ENCODE data around the gene RAD51AP1. TPM values are rescaled to one million over a fixed set of nuclear protein-coding genes. Genes with fewer than 3 reads are reported as not detected.

The RAD51AP1 gene
- total RNA-seq, 2 donors from 2014 or later = 0.26 to 0.33 TPM

DNA sequence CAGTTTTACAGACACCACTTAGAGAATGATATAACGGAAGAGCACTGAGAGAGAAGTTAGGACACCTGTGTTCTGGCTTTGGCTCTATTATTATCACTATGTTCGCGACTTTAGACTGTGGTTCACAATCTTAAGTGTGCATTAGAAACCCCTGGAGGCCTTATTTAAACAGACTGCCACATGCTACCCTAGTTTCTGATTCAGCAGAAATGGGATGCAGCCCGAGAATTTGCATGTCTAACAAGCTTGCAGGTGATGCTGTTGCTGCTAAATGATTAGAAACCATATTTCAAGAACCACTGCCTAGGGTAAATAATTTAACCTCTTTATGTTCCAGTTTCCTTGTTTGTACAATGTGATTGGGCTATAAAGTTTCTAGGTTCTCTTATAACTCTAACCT is 3.6 kb upstream of the RAD51AP1 start:
- TF ChIP-seq POLR2A (IDR thresholded peaks at IDR 0.05) (no peak), CTCF (IDR thresholded peaks at IDR 0.05) (no peak)
- no peak overlapping the region for H3K4me3 ChIP-seq
- DNase-seq = no peak
- intact Hi-C loops (cut with DNase I) = no loop called here
- H3K4me1 ChIP-seq = peaks cover 15% of the 10 kb centered on the region
- no peaks in the 10 kb centered on the region for H3K27me3 ChIP-seq
- peaks cover 0 to 7% of the 10 kb centered on the region in 2 donors for H3K36me3 ChIP-seq (replicated peaks in 1 of 2; ENCODE audit: insufficient read depth in 1 of 2, low read depth in 2 of 2)
- H3K27ac ChIP-seq = no peak overlapping the region
- WGBS, 2 donors = 88 to 95% methylated on average over 4 of the region's 4 CpGs
- H3K9me3 ChIP-seq = no peaks in the 10 kb centered on the region
- ATAC-seq = no peak

- Histone ChIP-seq H3K9me3 (no peaks in the 10 kb centered on the region), H3K27ac (no peak overlapping the region), H3K4me3 (no peak overlapping the region), H3K27me3 (no peaks in the 10 kb centered on the region), H3K4me1 (peaks cover 15% of the 10 kb centered on the region), H3K36me3 (replicated peaks in 1 of 2; ENCODE audit: insufficient read depth in 1 of 2, low read depth in 2 of 2) (peaks cover 0 to 7% of the 10 kb centered on the region in 2 donors)
- intact Hi-C loops (cut with DNase I) = no loop called here
- DNase-seq (no peak), ATAC-seq (no peak)
- TF ChIP-seq CTCF (IDR thresholded peaks at IDR 0.05) (no peak), POLR2A (IDR thresholded peaks at IDR 0.05) (no peak)
- 44 to 60% methylated on average over 2 of the region's 2 CpGs for WGBS, 2 donors
Measured at GRCh38 chr12:4535871-4536270, 2.8 kb upstream of the RAD51AP1 start.

DNA sequence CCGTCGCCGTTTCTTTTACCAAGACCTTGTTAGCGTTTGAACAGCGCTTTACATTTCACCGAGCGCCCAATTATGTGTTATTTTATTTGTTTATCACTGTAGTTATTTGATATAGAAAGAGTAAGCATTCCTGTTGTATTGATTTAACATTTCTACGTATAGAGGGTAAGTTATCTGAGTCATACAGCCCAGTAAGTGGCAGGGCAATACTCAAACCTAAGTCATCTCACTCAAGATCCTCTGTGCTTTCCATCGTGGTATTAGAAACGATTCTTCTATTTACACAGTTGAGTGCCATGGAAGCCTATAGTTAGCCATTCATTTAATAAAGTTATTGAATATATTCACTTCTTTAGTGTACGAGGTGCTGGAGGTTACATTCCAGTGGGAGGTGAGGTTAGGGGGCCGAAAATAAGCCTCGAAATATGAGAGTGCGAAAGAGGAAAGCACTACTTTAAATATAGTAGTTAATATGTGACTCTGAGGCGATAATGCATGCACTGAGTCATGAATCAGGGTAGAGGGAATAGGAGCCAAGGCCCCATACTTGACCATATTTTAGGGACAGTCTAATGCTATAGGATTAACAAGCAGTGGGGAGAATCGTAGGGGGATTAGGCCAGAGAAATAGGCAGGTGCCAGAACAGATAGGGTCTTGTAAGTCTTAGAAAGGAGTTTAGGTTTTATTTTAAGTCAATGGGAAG is 629 bp downstream of the RAD51AP1 start:
- Histone ChIP-seq H3K9me3 (no peaks in the 10 kb centered on the region), H3K4me1 (peaks cover 15% of the 10 kb centered on the region), H3K4me3 (peak overlapping the region in 1 of 2 donors; percentile 95), H3K36me3 (replicated peaks in 1 of 2; ENCODE audit: insufficient read depth in 1 of 2, low read depth in 2 of 2) (no peaks in the 10 kb centered on the region), H3K27ac (no peak overlapping the region), H3K27me3 (no peaks in the 10 kb centered on the region)
- no peak for TF ChIP-seq POLR2A (IDR thresholded peaks at IDR 0.05)
- no peak for TF ChIP-seq CTCF (IDR thresholded peaks at IDR 0.05)
- no peak for ATAC-seq
- intact Hi-C loops (cut with DNase I) = no loop called here
- DNase-seq = no peak
- 6 to 7% methylated on average over 16 of the region's 16 CpGs for WGBS, 2 donors

DNA sequence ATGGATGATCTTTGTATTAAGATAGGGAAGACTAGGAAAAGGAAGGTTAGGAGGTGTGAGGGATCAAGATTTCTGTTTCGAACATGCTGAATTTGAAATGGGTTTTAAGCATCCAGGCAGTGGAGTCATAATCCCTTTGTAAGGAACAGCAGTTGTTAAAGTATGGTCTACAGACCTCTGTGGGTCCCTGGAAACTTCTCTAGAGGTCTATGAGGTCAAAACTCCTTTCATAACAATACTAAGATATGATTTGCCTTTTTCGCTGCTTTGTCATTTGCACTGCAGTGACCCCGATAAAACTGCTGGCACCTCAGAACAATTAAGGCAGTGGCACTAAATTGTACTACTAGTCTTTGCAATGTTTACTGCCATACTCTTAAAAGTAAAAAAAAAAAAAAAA is 1.5 kb downstream of the RAD51AP1 start:
- intact Hi-C loops (cut with DNase I) = no loop called here
- H3K27me3 ChIP-seq = no peaks in the 10 kb centered on the region
- no peak overlapping the region for H3K4me3 ChIP-seq
- no peaks in the 10 kb centered on the region for H3K9me3 ChIP-seq
- no peak overlapping the region for H3K27ac ChIP-seq
- DNase-seq (no peak), ATAC-seq (no peak)
- no peaks in the 10 kb centered on the region for H3K36me3 ChIP-seq (replicated peaks in 1 of 2; ENCODE audit: insufficient read depth in 1 of 2, low read depth in 2 of 2)
- H3K4me1 ChIP-seq = peaks cover 15% of the 10 kb centered on the region
- WGBS, 2 donors = 69 to 86% methylated on average over 3 of the region's 3 CpGs
- TF ChIP-seq CTCF (IDR thresholded peaks at IDR 0.05) = no peak
- TF ChIP-seq POLR2A (IDR thresholded peaks at IDR 0.05) = no peak

DNA sequence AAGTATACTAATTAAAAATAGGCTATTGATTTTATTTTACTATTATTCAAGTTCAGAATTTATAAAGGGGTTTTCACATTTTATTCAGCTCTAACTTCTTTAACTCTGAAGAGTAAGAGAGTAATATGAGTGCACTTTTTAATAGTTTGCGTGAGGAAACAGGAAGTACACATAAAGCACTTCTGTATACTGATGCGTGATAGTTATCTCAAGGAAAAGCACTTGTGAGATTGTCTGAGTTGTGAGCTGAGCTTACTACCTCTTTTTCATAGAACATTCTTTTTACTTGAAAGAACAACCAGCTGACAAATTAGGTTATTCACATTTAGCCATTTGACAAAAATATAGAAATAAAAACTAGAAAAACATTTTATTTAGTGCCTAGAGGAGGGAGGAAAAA is 1.9 kb downstream of the RAD51AP1 start:
- intact Hi-C loops (cut with DNase I) = no loop called here
- TF ChIP-seq CTCF (IDR thresholded peaks at IDR 0.05) (no peak), POLR2A (IDR thresholded peaks at IDR 0.05) (no peak)
- Histone ChIP-seq H3K27ac (no peak overlapping the region), H3K9me3 (no peaks in the 10 kb centered on the region), H3K4me1 (peaks cover 15% of the 10 kb centered on the region), H3K36me3 (replicated peaks in 1 of 2; ENCODE audit: insufficient read depth in 1 of 2, low read depth in 2 of 2) (no peaks in the 10 kb centered on the region), H3K27me3 (no peaks in the 10 kb centered on the region), H3K4me3 (no peak overlapping the region)
- no peak for DNase-seq
- no peak for ATAC-seq
- 65 to 86% methylated on average over 2 of the region's 2 CpGs for WGBS, 2 donors

Data from body of pancreas (tissue), 4 donors.